ENCODE data around the gene TAOK2.
"Not testable (repeated sequence)": the region's sequence is repeated elsewhere in the genome, so short reads cannot be mapped to it uniquely, and the experiment has no call there.

TAOK2 gene

GRCh38 chr16:30017277-30017656, 43.6 kb downstream of the TAOK2 start:
- peaks cover 4% of the 10 kb centered on the region; the same call in 1 of the 2 replicates for H3K27me3 ChIP-seq (ENCODE audit: control insufficient read depth, low read length)
- no peak overlapping the region for H3K4me2 ChIP-seq (ENCODE audit: low read length)
- no peaks in the 10 kb centered on the region for H3K9me2 ChIP-seq (replicated peaks; ENCODE audit: control insufficient read depth, low read length)
- no peaks in the 10 kb centered on the region for H3K36me3 ChIP-seq (ENCODE audit: control insufficient read depth, low read length)
- H3K9me3 ChIP-seq (ENCODE audit: control insufficient read depth, insufficient read depth, low read length): no peaks in the 10 kb centered on the region
- no peak overlapping the region for H3K4me3 ChIP-seq (ENCODE audit: low read length)
- H3K4me1 ChIP-seq (ENCODE audit: control insufficient read depth, low read length): peaks cover 18% of the 10 kb centered on the region
- no peaks in the 10 kb centered on the region for H3K79me2 ChIP-seq (ENCODE audit: control insufficient read depth, low read length)
- H3F3A ChIP-seq (ENCODE audit: control insufficient read depth, insufficient read depth): no peaks in the 10 kb centered on the region
- no peaks in the 10 kb centered on the region for H4K20me1 ChIP-seq (ENCODE audit: control insufficient read depth, insufficient read depth, low read depth, low read length)
- TF ChIP-seq CTCF (IDR thresholded peaks at IDR 0.05; ENCODE audit: low read depth, low read length, poor library complexity, severe bottlenecking) (no peak), EZH2phosphoT487 (IDR thresholded peaks at IDR 0.05; ENCODE audit: borderline replicate concordance, low read length) (no peak)
- no peak overlapping the region for H3K27ac ChIP-seq (ENCODE audit: low read depth, low read length)

GRCh38 chr16:30017937-30018336, 44.3 kb downstream of the TAOK2 start:
- H4K20me1 ChIP-seq (ENCODE audit: control insufficient read depth, insufficient read depth, low read depth, low read length); H3F3A ChIP-seq (ENCODE audit: control insufficient read depth, insufficient read depth); H3K27ac ChIP-seq (ENCODE audit: low read depth, low read length); H3K4me2 ChIP-seq (ENCODE audit: low read length); H3K4me3 ChIP-seq (ENCODE audit: low read length); H3K27me3 ChIP-seq (ENCODE audit: control insufficient read depth, low read length); H3K9me3 ChIP-seq (ENCODE audit: control insufficient read depth, insufficient read depth, low read length); H3K79me2 ChIP-seq (ENCODE audit: control insufficient read depth, low read length); H3K36me3 ChIP-seq (ENCODE audit: control insufficient read depth, low read length); H3K9me2 ChIP-seq (replicated peaks; ENCODE audit: control insufficient read depth, low read length): not testable (repeated sequence)
- peaks cover 15% of the 10 kb centered on the region for H3K4me1 ChIP-seq (ENCODE audit: control insufficient read depth, low read length)

GRCh38 chr16:30018731-30019158, 45.1 kb downstream of the TAOK2 start:
- no peaks in the 10 kb centered on the region for H3K9me2 ChIP-seq (replicated peaks; ENCODE audit: control insufficient read depth, low read length)
- TF ChIP-seq CTCF (IDR thresholded peaks at IDR 0.05; ENCODE audit: low read depth, low read length, poor library complexity, severe bottlenecking) (no peak), EZH2phosphoT487 (IDR thresholded peaks at IDR 0.05; ENCODE audit: borderline replicate concordance, low read length) (no peak)
- H3K27me3 ChIP-seq (ENCODE audit: control insufficient read depth, low read length): peaks cover 8% of the 10 kb centered on the region

GRCh38 chr16:30022887-30023286, 49.2 kb downstream of the TAOK2 start, which contains the start of gene C16orf92:
Gene C16orf92 (plus strand): TSS chr16:30023198. CDS start chr16:30023341, 143 bp downstream.
- peaks cover 12% of the 10 kb centered on the region for H3K4me1 ChIP-seq (ENCODE audit: control insufficient read depth, low read length)
- no peak within 1 kb of the TSS for H3K4me2 ChIP-seq (ENCODE audit: low read length)
- H3K27me3 ChIP-seq (ENCODE audit: control insufficient read depth, low read length): peaks cover 31% of the 10 kb centered on the region
- H3K4me3 ChIP-seq (ENCODE audit: low read length): no peak within 1 kb of the TSS
- H3K27ac ChIP-seq (ENCODE audit: low read depth, low read length): no peak within 1 kb of the TSS
- H3K36me3 ChIP-seq (ENCODE audit: control insufficient read depth, low read length): no peaks in the 10 kb centered on the region
- H4K20me1 ChIP-seq (ENCODE audit: control insufficient read depth, insufficient read depth, low read depth, low read length): no peaks in the 10 kb centered on the region
- H3K9me2 ChIP-seq (replicated peaks; ENCODE audit: control insufficient read depth, low read length): no peaks in the 10 kb centered on the region
- H3F3A ChIP-seq (ENCODE audit: control insufficient read depth, insufficient read depth): no peaks in the 10 kb centered on the region
- H3K79me2 ChIP-seq (ENCODE audit: control insufficient read depth, low read length): no peaks in the 10 kb centered on the region
- H3K9me3 ChIP-seq (ENCODE audit: control insufficient read depth, insufficient read depth, low read length): no peaks in the 10 kb centered on the region
- no peak for TF ChIP-seq CTCF (IDR thresholded peaks at IDR 0.05; ENCODE audit: low read depth, low read length, poor library complexity, severe bottlenecking)
- TF ChIP-seq EZH2phosphoT487 (IDR thresholded peaks at IDR 0.05; ENCODE audit: borderline replicate concordance, low read length): no peak

More at GRCh38 chr16:30018731-30019158, 45.1 kb downstream of the TAOK2 start:
- H3K9me3 ChIP-seq (ENCODE audit: control insufficient read depth, insufficient read depth, low read length): no peaks in the 10 kb centered on the region
- H3F3A ChIP-seq (ENCODE audit: control insufficient read depth, insufficient read depth): no peaks in the 10 kb centered on the region
- H4K20me1 ChIP-seq (ENCODE audit: control insufficient read depth, insufficient read depth, low read depth, low read length): no peaks in the 10 kb centered on the region
- no peaks in the 10 kb centered on the region for H3K79me2 ChIP-seq (ENCODE audit: control insufficient read depth, low read length)
- H3K4me1 ChIP-seq (ENCODE audit: control insufficient read depth, low read length): peaks cover 12% of the 10 kb centered on the region
- no peak overlapping the region for H3K27ac ChIP-seq (ENCODE audit: low read depth, low read length)
- no peaks in the 10 kb centered on the region for H3K36me3 ChIP-seq (ENCODE audit: control insufficient read depth, low read length)
- H3K4me2 ChIP-seq (ENCODE audit: low read length): no peak overlapping the region
- H3K4me3 ChIP-seq (ENCODE audit: low read length): no peak overlapping the region

Data from DOHH2 (cell line).